HG02981 (cell line): ENCODE results near the gene GLB1L3.

ENCODE experiments used
- ATAC-seq: cut with Tn5 transposase; IDR thresholded peaks from one replicate; pipeline ENCODE4 v1.9.1; 2021; ENCODE audit warnings: mild to moderate bottlenecking, moderate library complexity; ENCODE audit not compliant: unreplicated experiment

GLB1L3 gene, protein sequence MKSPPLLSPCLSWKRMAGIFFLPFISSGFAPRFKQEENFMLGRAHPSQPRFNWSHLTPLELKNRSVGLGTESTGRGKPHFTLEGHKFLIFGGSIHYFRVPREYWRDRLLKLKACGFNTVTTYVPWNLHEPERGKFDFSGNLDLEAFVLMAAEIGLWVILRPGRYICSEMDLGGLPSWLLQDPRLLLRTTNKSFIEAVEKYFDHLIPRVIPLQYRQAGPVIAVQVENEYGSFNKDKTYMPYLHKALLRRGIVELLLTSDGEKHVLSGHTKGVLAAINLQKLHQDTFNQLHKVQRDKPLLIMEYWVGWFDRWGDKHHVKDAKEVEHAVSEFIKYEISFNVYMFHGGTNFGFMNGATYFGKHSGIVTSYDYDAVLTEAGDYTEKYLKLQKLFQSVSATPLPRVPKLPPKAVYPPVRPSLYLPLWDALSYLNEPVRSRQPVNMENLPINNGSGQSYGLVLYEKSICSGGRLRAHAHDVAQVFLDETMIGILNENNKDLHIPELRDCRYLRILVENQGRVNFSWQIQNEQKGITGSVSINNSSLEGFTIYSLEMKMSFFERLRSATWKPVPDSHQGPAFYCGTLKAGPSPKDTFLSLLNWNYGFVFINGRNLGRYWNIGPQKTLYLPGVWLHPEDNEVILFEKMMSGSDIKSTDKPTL

DNA sequence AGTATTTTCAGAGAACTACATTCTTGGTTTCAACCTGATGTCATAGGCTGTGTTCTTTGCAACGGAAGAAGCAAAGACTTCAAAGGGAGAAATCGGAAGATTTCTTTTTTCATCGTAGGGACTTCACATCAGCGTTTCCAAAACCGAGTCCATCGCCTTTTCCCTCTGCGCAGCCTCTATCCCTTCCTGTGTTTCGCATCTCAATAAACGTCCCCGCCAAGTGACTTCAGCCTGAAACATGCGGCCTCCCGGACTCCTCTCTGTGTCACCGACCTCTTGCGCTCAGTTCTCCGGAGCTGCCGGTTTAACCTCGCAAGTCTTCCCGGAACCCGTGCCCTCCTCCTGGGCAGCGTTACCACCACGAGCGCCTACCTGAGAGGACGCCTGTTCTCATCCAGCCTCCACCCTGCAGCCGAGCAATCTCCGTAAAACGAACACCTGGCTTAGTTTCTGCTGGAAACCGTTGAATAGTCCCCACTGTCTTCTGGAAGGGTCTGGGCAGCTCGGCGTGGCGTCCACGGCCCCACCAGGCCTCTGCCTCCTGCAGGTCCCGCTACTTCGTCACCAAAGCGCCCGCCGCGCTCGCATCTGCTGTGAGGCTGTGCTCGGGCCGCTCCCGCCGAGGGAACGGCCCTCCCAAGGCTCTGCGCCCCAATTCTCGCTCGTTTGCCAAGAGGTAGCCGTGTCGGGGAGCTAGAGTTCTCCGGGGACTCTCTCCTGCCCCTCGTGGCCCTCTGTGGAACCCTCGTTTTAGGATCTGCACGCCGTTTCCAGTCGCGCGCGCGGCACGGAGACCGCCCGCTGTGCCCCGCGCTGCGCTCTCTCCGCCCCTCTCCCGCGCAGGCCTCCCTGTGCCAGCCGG, at the start of gene GLB1L3:
GLB1L3 (plus strand) TSS at position 846 of the 862 bp plus-strand sequence. CDS start 362 bp downstream, outside the sequence.
- peak; percentile 75 for ATAC-seq

- no peak for ATAC-seq
Observed at GRCh38 chr11:134226806-134227325, 49.3 kb upstream of the GLB1L3 start.

GRCh38 chr11:134228625-134229024, 47.6 kb upstream of the GLB1L3 start:
- peak; percentile 46 for ATAC-seq

- no peak for ATAC-seq
Observed at GRCh38 chr11:134229126-134229790, 46.9 kb upstream of the GLB1L3 start.

GRCh38 chr11:134230339-134230738, 45.8 kb upstream of the GLB1L3 start:
- no peak for ATAC-seq

GRCh38 chr11:134231958-134232659, 44.1 kb upstream of the GLB1L3 start:
- peak; percentile 27 for ATAC-seq

DNA sequence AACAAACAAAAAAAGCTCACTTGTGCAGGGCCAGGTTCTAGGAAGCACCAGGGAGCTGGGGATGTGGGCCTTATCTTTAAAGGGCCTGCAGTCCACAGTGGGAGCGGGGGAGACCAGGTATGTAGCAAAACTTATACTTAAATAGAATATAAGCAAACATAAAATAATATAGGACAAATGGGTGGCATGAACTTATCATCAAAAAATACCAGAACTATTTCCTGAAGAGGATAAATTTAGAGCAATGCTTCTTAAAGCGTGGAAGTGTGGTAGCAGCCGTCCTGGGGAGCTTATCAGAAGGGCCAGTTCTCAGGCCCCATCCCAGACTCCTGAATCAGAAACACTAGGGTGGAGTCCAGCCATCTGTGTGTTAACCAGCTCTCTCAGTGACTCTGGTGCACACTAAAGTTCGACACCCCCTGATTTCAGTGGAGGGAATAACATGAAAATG, 42.4 kb upstream of the GLB1L3 start:
- ATAC-seq = no peak

- no peak for ATAC-seq
Observed at GRCh38 chr11:134235399-134235798, 40.8 kb upstream of the GLB1L3 start.

GRCh38 chr11:134236834-134237556, 39.2 kb upstream of the GLB1L3 start:
- no peak for ATAC-seq

DNA sequence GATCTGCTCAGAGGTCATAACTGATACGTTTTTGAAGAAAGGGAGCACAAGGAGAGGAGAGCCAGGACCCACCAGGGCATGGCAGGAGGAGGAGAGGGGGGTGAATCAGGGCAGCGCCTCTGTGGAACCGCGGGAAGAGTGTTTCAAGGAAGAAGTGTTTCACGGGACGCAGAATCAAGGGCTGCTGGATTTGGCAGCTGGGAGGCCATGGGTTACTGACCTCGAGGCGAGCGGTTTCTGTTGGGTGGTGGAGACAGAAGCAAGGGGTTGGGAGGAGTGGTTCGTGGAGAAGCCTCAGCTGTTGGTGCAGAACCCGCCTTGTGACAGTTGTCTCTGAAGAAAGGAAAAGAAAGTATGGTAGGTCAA, 38.6 kb upstream of the GLB1L3 start:
- ATAC-seq = no peak

DNA sequence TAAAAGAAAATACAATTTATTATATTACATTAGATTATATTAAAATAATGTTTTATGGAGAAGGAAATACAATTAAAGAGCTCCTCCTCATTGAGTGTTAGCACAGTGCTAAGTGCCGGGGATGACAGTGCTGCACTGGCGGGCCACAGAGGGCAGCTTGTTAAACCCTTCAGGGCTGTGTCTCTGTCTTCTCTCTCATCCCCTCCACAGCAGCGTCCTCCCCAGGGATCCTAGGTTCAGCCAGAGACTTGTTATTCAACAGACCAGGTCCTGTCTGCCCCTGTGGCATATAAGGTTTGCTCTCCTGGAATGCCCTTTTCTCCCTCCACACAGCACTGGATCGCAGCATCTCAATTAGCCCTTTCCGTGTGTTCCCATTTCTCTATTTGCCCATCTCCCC, 37.2 kb upstream of the GLB1L3 start:
- no peak for ATAC-seq

GRCh38 chr11:134240592-134240991, 35.6 kb upstream of the GLB1L3 start:
- no peak for ATAC-seq

- no peak for ATAC-seq
Observed at GRCh38 chr11:134242376-134242775, 33.8 kb upstream of the GLB1L3 start.

DNA sequence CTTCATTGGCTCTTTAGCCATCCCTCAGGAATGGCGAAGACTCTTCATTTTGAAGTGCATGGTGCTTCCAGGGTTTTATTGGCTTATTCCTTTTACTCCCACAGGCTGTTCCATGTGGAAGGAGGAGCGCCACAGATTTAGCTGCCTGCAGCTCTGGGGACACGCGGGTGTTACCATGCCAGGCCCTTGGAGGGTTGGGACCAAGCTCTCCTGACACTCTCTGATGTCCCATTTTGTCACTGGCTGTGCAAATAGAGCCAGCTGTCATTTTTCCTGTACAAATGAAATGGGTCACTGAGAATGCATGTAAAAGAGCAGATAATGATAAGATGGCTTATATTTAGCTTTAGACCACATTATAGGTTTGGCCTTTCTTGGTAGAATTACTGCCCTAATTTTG, 32.3 kb upstream of the GLB1L3 start:
- no peak for ATAC-seq

DNA sequence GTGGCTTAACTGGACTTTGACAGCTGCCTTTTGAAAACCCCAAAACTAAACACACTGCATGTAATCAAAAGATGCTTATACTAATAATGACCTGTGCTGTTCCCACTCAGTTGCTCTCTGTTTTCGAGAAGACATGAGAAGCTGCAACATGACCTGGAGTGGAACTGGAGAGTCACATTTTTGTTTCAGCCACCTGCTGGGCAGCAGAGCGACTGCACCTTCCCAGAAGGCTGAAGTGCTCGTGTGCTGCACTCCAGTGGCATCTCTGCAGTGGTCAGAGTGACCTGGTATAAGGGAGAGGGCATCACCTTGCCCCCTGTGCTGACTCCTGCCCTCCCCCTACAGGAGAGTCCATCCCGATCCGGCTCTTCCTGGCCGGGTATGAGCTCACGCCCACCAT, 31.6 kb upstream of the GLB1L3 start:
- ATAC-seq = peak; percentile 87

DNA sequence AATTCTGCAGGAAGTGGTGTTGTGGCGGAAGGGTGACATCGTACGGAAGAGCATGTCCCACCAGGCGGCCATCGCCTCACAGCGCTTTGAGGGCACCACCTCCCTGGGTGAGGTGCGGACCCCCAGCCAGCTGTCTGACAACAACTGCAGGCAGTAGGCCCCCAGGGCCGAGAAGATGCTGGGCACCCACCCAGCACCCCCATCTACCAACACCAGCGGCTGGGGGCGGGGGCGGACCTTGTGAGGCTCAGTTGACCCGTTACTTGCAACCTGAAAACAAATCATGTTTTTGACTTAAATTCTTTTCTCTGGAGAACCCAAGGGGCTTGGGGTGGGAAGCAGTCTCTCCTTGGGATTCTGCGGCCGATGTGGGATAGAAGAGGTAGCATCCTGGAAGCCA, 30.7 kb upstream of the GLB1L3 start:
- ATAC-seq = no peak

- ATAC-seq = no peak
Observed at GRCh38 chr11:134246100-134246499, 30.1 kb upstream of the GLB1L3 start.

DNA sequence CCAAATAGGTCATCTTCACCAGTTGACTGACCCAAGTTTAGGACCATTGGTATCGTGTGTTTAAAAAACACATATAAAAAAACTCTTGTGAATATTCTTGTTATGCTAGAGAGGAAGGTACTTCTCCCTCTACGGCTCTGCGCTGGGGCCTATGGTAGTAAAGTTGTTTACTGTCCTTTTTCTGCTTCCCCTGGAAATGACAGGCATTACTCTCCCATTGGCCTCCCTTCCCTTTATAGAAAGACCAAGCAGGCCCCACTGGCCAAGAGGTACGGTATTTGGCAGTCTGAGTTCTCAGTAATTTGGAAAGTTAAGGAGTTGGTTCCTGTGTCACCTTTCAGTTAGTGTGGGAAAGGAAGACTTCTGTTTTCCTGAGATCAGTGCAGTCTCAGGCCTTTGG, 29.5 kb upstream of the GLB1L3 start:
- ATAC-seq = no peak

DNA sequence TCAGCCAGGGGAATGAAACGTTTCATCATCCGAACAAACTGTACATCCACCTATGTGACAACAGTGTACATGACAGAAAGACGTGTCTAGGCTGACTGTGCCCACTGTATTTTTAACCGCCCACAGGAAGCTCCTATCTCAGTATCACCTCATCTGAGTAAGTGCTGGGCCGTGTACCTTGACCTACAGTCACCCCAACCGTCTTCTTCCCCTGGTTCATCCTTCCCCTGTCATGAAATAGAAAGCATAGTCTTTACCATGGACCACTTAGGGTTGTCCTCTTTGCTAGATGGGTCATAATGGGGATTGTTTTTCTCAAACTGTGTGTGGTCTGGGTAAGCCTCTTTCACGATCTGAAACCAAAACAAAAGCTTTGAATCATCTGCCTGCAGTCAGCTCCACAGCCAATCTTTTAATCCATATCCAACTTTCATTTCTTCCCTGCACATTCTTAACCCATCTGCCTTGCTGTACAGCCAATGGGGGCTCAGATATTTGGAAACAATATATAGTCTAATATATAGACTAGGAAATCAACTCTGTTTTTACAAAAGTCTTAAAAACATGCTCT, 27.2 kb upstream of the GLB1L3 start:
- no peak for ATAC-seq
